GM20431 (cell line): Measurements from ENCODE around the gene FCN2.

ENCODE experiments used
- in situ Hi-C: fragments of 300-500 bp; cut with MseI, MboI; formaldehyde crosslinking; loops from one replicate; pipeline ENCODE4 v1.15.0; 2020; ENCODE audit warnings: low sequenced_read_pairs; ENCODE audit not compliant: unreplicated experiment

Gene FCN2

GRCh38 chr9:134925011-134925511 is 44.5 kb downstream of the FCN2 start:
- in situ Hi-C loops, result no loop called here

- in situ Hi-C loops, result no loop called here
Measured at GRCh38 chr9:134928436-134929192, 48.0 kb downstream of the FCN2 start.

- in situ Hi-C loops, result no loop called here
Measured at GRCh38 chr9:134929193-134930158, 48.9 kb downstream of the FCN2 start.

- in situ Hi-C loops, result no loop called here
Measured at GRCh38 chr9:134930398-134930797, 49.8 kb downstream of the FCN2 start.

- in situ Hi-C loops, result no loop called here
Measured at GRCh38 chr9:134932171-134932570, 51.6 kb downstream of the FCN2 start.

GRCh38 chr9:134932606-134933005 is 52.0 kb downstream of the FCN2 start:
- in situ Hi-C loops, result no loop called here

- in situ Hi-C loops, result no loop called here
Measured at GRCh38 chr9:134933076-134933659, 52.6 kb downstream of the FCN2 start.

GRCh38 chr9:134935056-134935640 is 54.5 kb downstream of the FCN2 start:
- in situ Hi-C loops, result no loop called here

GRCh38 chr9:134935701-134936345 is 55.2 kb downstream of the FCN2 start:
- in situ Hi-C loops, result no loop called here

GRCh38 chr9:134936346-134937163 is 55.9 kb downstream of the FCN2 start:
- in situ Hi-C loops, result no loop called here
